ENCODE measurements around the gene HSD3B7.

DNA sequence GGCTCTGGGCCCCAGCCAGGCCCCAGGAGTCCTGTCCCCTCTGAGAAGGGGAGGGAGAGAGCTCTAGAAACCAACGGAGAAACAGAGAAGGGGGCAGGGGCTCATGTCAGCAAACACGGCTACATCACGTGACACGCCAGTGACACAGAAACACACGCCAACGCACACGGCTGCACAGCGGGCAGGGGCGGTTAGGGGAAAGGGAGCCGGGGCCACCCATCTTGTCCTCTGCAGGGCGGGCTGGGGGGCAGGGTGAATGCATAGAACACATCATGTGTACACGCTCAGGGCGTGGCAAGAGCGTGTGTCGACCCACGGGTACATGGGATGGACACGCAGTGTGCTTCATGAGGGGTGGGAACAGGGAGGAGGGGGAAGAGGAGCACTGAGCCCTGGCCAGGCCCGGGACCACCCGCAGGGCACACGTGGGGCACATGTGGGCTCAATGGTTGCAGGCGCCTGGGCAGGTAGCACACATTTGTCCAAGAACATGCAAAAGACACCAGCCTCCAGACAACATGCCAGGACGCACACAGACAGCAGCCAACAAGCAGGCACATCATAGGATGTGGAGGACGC, 4.6 kb downstream of the HSD3B7 start:
- TF ChIP-seq, protein P1, sequence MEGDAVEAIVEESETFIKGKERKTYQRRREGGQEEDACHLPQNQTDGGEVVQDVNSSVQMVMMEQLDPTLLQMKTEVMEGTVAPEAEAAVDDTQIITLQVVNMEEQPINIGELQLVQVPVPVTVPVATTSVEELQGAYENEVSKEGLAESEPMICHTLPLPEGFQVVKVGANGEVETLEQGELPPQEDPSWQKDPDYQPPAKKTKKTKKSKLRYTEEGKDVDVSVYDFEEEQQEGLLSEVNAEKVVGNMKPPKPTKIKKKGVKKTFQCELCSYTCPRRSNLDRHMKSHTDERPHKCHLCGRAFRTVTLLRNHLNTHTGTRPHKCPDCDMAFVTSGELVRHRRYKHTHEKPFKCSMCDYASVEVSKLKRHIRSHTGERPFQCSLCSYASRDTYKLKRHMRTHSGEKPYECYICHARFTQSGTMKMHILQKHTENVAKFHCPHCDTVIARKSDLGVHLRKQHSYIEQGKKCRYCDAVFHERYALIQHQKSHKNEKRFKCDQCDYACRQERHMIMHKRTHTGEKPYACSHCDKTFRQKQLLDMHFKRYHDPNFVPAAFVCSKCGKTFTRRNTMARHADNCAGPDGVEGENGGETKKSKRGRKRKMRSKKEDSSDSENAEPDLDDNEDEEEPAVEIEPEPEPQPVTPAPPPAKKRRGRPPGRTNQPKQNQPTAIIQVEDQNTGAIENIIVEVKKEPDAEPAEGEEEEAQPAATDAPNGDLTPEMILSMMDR (IDR thresholded peaks at IDR 0.05 in 2 of 3, conservative IDR thresholded peaks at IDR 0.05 in 1 of 3; ENCODE audit: control insufficient read depth in 2 of 3, extremely low read depth in 1 of 3, insufficient read depth in 1 of 3, low read depth in 3 of 3, low read length in 3 of 3), result no peak
- TF ChIP-seq POLR2AphosphoS5 (IDR thresholded peaks at IDR 0.05; ENCODE audit: low read length) (no peak), SREBF2 (IDR thresholded peaks at IDR 0.05; ENCODE audit: low read length) (no peak), IRF5 (IDR thresholded peaks at IDR 0.05; ENCODE audit: borderline replicate concordance) (no peak)
